HEK293 (cell line): ENCODE data around the gene AGMO.

ENCODE experiments used
- CTCF ChIA-PET: fragments of 350-600 bp; formaldehyde crosslinking; extraction: SDS; loops from one replicate; lab custom pipeline; 2021; ENCODE audit warnings: antibody characterized with exemption; lab: Yijun Ruan, JAX
- POLR2A ChIA-PET: fragments of 300-600 bp; formaldehyde crosslinking; extraction: SDS; loops from one replicate; lab custom pipeline; 2020; ENCODE audit warnings: antibody characterized with exemption, inconsistent platforms; lab: Yijun Ruan, JAX
- H3K27ac ChIP-seq: fragments of 200-500 bp; sonication (Bioruptor generic); 2 replicates; pipeline ENCODE4 v1.5.1; 2014; ENCODE audit warnings: low read depth, low read length, control low read depth, inconsistent platforms; ENCODE audit errors: extremely low read depth
- H3K36me3 ChIP-seq, 2 experiments: fragments of 200-500 bp in 1 of 2; sonication (Bioruptor generic) in 1 of 2; 1 replicate in 1 of 2; 2 replicates in 1 of 2; pipeline ENCODE4 v1.5.1; 2014 to 2017; ENCODE audit warnings: inconsistent platforms in 2 of 2, low read length in 2 of 2; ENCODE audit not compliant: control insufficient read depth in 2 of 2, insufficient read depth in 1 of 2
- H3K4me1 ChIP-seq: fragments of 200-500 bp; sonication (Bioruptor generic); 2 replicates; pipeline ENCODE4 v1.5.1; 2014; ENCODE audit warnings: mild to moderate bottlenecking, low read length, inconsistent platforms; ENCODE audit not compliant: control insufficient read depth, insufficient read depth
- H3K4me3 ChIP-seq: 2 replicates; pipeline ENCODE4 v1.5.1; 2011; ENCODE audit warnings: low read depth, mild to moderate bottlenecking, control low read depth, low read length, moderate library complexity
- H3K9me3 ChIP-seq: fragments of 200-500 bp; sonication (Bioruptor generic); 2 replicates; pipeline ENCODE4 v1.5.1; 2014; ENCODE audit warnings: low read depth, low read length, inconsistent platforms; ENCODE audit not compliant: control insufficient read depth, insufficient read depth
- HOXC10 ChIP-seq: sonication (generic); formaldehyde crosslinking; IDR thresholded peaks from 2 replicates; pipeline ENCODE4 v1.8.1; 2023; ENCODE audit warnings: mild to moderate bottlenecking, missing genetic modification reagents
- KLF8 ChIP-seq: fragments of 450-650 bp; formaldehyde crosslinking; IDR thresholded peaks from 2 replicates; pipeline ENCODE4 v1.5.1; 2016; ENCODE audit warnings: missing biosample characterization, missing genetic modification characterization
- ZNF10 ChIP-seq: fragments of 450-650 bp; formaldehyde crosslinking; IDR thresholded peaks from 2 replicates; pipeline ENCODE4 v1.5.1; 2017; ENCODE audit warnings: missing biosample characterization, missing genetic modification characterization
- ZNF112 ChIP-seq: fragments of 450-650 bp; formaldehyde crosslinking; IDR thresholded peaks from 2 replicates; pipeline ENCODE4 v1.5.0; 2017; ENCODE audit warnings: missing biosample characterization, missing genetic modification characterization
- ZNF140 ChIP-seq: fragments of 450-650 bp; formaldehyde crosslinking; IDR thresholded peaks from 2 replicates; pipeline ENCODE4 v1.5.1; 2016; ENCODE audit warnings: missing biosample characterization, missing genetic modification characterization
- ZNF184 ChIP-seq: fragments of 450-650 bp; IDR thresholded peaks from 2 replicates; pipeline ENCODE4 v1.5.1; 2018; ENCODE audit warnings: missing biosample characterization, mild to moderate bottlenecking, missing genetic modification characterization
- ZNF2 ChIP-seq: fragments of 450-650 bp; formaldehyde crosslinking; IDR thresholded peaks from 2 replicates; pipeline ENCODE4 v1.5.1; 2016; ENCODE audit warnings: missing biosample characterization, missing genetic modification characterization
- ZNF274 ChIP-seq, 2 experiments: fragments of 200-500 bp in 1 of 2; fragments of 450-650 bp in 1 of 2; sonication (Bioruptor generic) in 1 of 2; formaldehyde crosslinking in 1 of 2; IDR thresholded peaks; 2 replicates each; pipeline versions ENCODE4 v1.5.1 to v1.6.1; 2014 to 2016; ENCODE audit warnings: borderline replicate concordance in 1 of 2, inconsistent platforms in 1 of 2, low read length in 1 of 2, missing biosample characterization in 1 of 2, missing genetic modification characterization in 1 of 2
- ZNF416 ChIP-seq: fragments of 450-650 bp; formaldehyde crosslinking; IDR thresholded peaks from 2 replicates; pipeline ENCODE4 v1.5.1; 2016; ENCODE audit warnings: missing biosample characterization, missing genetic modification characterization
- ZNF518A ChIP-seq: fragments of 450-650 bp; formaldehyde crosslinking; conservative IDR thresholded peaks from 2 replicates; pipeline ENCODE4 v1.5.1; 2016; ENCODE audit warnings: low read depth, missing biosample characterization, missing genetic modification characterization
- ZNF521 ChIP-seq: fragments of 450-650 bp; formaldehyde crosslinking; IDR thresholded peaks from 2 replicates; pipeline ENCODE4 v1.5.1; 2017; ENCODE audit warnings: missing biosample characterization, mild to moderate bottlenecking, missing genetic modification characterization
- ZNF560 ChIP-seq: fragments of 450-650 bp; formaldehyde crosslinking; IDR thresholded peaks from 2 replicates; pipeline ENCODE4 v1.5.1; 2017; ENCODE audit warnings: missing biosample characterization, missing genetic modification characterization, borderline replicate concordance
- ZNF596 ChIP-seq: fragments of 450-650 bp; IDR thresholded peaks from 2 replicates; pipeline ENCODE4 v1.5.0; 2018; ENCODE audit warnings: missing biosample characterization, mild to moderate bottlenecking, missing genetic modification characterization, moderate library complexity
- ZNF658 ChIP-seq: fragments of 450-650 bp; formaldehyde crosslinking; IDR thresholded peaks from 2 replicates; pipeline ENCODE4; 2016; ENCODE audit warnings: missing biosample characterization, missing genetic modification characterization
- ZNF701 ChIP-seq: fragments of 450-650 bp; formaldehyde crosslinking; IDR thresholded peaks from 2 replicates; pipeline ENCODE4 v1.5.1; 2016; ENCODE audit warnings: missing biosample characterization, missing genetic modification characterization
- ZNF843 ChIP-seq: fragments of 450-650 bp; formaldehyde crosslinking; IDR thresholded peaks from 2 replicates; pipeline ENCODE4 v1.5.1; 2016; ENCODE audit warnings: missing biosample characterization, missing genetic modification characterization
- ZSCAN18 ChIP-seq: fragments of 450-650 bp; formaldehyde crosslinking; IDR thresholded peaks from 2 replicates; pipeline ENCODE4 v1.5.1; 2016; ENCODE audit warnings: missing biosample characterization, missing genetic modification characterization
- TF ChIP-seq, protein P1 (sequence below): fragments of 450-650 bp; formaldehyde crosslinking; IDR thresholded peaks from 2 replicates; pipeline ENCODE4 v1.5.1; 2016; ENCODE audit warnings: missing biosample characterization, missing genetic modification characterization

AGMO gene

GRCh38 chr7:15504351-15504750 lies 57.5 kb downstream of the AGMO start:
- TF ChIP-seq ZNF112 (no peak), ZNF10 (tag by site-specific recombination) (no peak), HOXC10 (CRISPR knock-in tag) (no peak), ZNF596 (tag by site-specific recombination) (no peak), KLF8 (tag by site-specific recombination) (no peak), ZNF274 (IDR thresholded peaks at IDR 0.05; ENCODE audit: low read length) (no peak), ZNF274 (tag by site-specific recombination; IDR thresholded peaks at IDR 0.05; ENCODE audit: borderline replicate concordance) (no peak), ZNF518A (tag by site-specific recombination) (no peak), ZNF560 (tag by site-specific recombination) (no peak), ZNF701 (tag by site-specific recombination) (no peak), ZNF140 (tag by site-specific recombination) (no peak), ZSCAN18 (tag by site-specific recombination) (no peak), ZNF521 (tag by site-specific recombination) (no peak), ZNF416 (no peak), ZNF658 (tag by site-specific recombination) (no peak), ZNF843 (tag by site-specific recombination) (no peak), ZNF184 (tag by site-specific recombination) (no peak), ZNF2 (tag by site-specific recombination) (no peak)
- TF ChIP-seq, protein P1, sequence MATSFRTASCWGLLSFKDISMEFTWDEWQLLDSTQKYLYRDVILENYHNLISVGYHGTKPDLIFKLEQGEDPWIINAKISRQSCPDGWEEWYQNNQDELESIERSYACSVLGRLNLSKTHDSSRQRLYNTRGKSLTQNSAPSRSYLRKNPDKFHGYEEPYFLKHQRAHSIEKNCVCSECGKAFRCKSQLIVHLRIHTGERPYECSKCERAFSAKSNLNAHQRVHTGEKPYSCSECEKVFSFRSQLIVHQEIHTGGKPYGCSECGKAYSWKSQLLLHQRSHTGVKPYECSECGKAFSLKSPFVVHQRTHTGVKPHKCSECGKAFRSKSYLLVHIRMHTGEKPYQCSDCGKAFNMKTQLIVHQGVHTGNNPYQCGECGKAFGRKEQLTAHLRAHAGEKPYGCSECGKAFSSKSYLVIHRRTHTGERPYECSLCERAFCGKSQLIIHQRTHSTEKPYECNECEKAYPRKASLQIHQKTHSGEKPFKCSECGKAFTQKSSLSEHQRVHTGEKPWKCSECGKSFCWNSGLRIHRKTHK (tag by site-specific recombination), result no peak
- CTCF ChIA-PET, result interaction anchor here (0.6 kb wide), 1 partner anchor 158 kb away, joined by 5 read pairs; no protein-coding TSS in a partner anchor
- no peaks in the 10 kb centered on the region for H3K9me3 ChIP-seq
- H3K27ac ChIP-seq, result no peak overlapping the region
- H3K36me3 ChIP-seq, result no peaks in the 10 kb centered on the region
- POLR2A ChIA-PET, result no interaction called here
- H3K4me1 ChIP-seq, result no peaks in the 10 kb centered on the region
- H3K4me3 ChIP-seq, result no peak overlapping the region
